G401 (cell line): ENCODE measurements around the gene LRRC23. TPM values are rescaled to one million over a fixed set of nuclear protein-coding genes. Genes with fewer than 3 reads are reported as not detected.
"Not testable (repeated sequence)": the region's sequence is repeated elsewhere in the genome, so short reads cannot be mapped to it uniquely, and the experiment has no call there.

ENCODE experiments used
- DNase-seq: peaks from one replicate; pipeline ENCODE4 v3.0.0-alpha.2; 2015; ENCODE audit warnings: low spot score
- in situ Hi-C: cut with HindIII; loops from 2 replicates; pipeline ENCODE4 v1.10.0; 2016; ENCODE audit warnings: low sequenced_read_pairs, mixed read lengths
- total RNA-seq: library from RNA; depleted of rRNA; stranded (reverse); fragments of >200 nt; shearing (Covaris generic); gene quantifications from 2 replicates; pipeline ENCODE4 v1.2.3, GENCODE V29; 2014

LRRC23 gene
- total RNA-seq, 1 experiment from 2014 or later: 7.0 TPM

GRCh38 chr12:6894321-6894720, 10.3 kb upstream of the LRRC23 start:
- in situ Hi-C loops: no loop called here
- DNase-seq: no peak

GRCh38 chr12:6896846-6897435, 7.7 kb upstream of the LRRC23 start:
- in situ Hi-C loops: no loop called here
- peak; percentile 95 for DNase-seq

- in situ Hi-C loops: no loop called here
- DNase-seq: no peak
Measured at GRCh38 chr12:6899427-6899826, 5.2 kb upstream of the LRRC23 start.

GRCh38 chr12:6899837-6900519, 4.6 kb upstream of the LRRC23 start:
- in situ Hi-C loops: no loop called here
- peak; percentile 49 for DNase-seq

- DNase-seq: peak; percentile 77
- in situ Hi-C loops: no loop called here
Measured at GRCh38 chr12:6902448-6902847, 2.2 kb upstream of the LRRC23 start.

GRCh38 chr12:6903722-6904121, 900 bp upstream of the LRRC23 start:
- in situ Hi-C loops: no loop called here
- no peak for DNase-seq

GRCh38 chr12:6905414-6906040, 905 bp downstream of the LRRC23 start:
- no peak for DNase-seq
- in situ Hi-C loops: no loop called here

- DNase-seq, in situ Hi-C loops: not testable (repeated sequence)
Measured at GRCh38 chr12:6908141-6908540, 3.5 kb downstream of the LRRC23 start.

- in situ Hi-C loops: no loop called here
- DNase-seq: no peak
Measured at GRCh38 chr12:6909421-6910145, 5.0 kb downstream of the LRRC23 start.

- no peak for DNase-seq
- in situ Hi-C loops: no loop called here
Measured at GRCh38 chr12:6912164-6912935, 7.7 kb downstream of the LRRC23 start.

- in situ Hi-C loops: no loop called here
- DNase-seq: peak; percentile 91
Measured at GRCh38 chr12:6914246-6914946, 9.8 kb downstream of the LRRC23 start, which contains the start of gene ENO2. ENO2 (plus strand) TSS chr12:6914580; CDS start chr12:6915833, 1,253 bp downstream.

GRCh38 chr12:6914947-6915788, 10.5 kb downstream of the LRRC23 start:
- DNase-seq: peak; percentile 64
- in situ Hi-C loops: no loop called here

GRCh38 chr12:6915789-6916285, 11.2 kb downstream of the LRRC23 start:
- no peak for DNase-seq
- in situ Hi-C loops: no loop called here

- DNase-seq: no peak
Measured at GRCh38 chr12:6916426-6917200, 12.0 kb downstream of the LRRC23 start.

GRCh38 chr12:6917491-6918231, 13.0 kb downstream of the LRRC23 start:
- in situ Hi-C loops: no loop called here
- DNase-seq: no peak

More at GRCh38 chr12:6916426-6917200, 12.0 kb downstream of the LRRC23 start:
- in situ Hi-C loops: no loop called here

- DNase-seq: no peak
- in situ Hi-C loops: no loop called here
Measured at GRCh38 chr12:6919588-6919987, 15.0 kb downstream of the LRRC23 start.
